Activated gamma-delta T cell (primary cell): ENCODE measurements around the gene LHCGR.

ENCODE experiments used
- DNase-seq: peaks from one replicate; lab custom pipeline; 2025; lab: John Stamatoyannopoulos, UW
- total RNA-seq, 2 donors: gene quantifications; one replicate each; lab custom pipeline; 2026; lab: John Stamatoyannopoulos, UW

The LHCGR gene
- 0 reads per million in 2 donors for total RNA-seq

DNA sequence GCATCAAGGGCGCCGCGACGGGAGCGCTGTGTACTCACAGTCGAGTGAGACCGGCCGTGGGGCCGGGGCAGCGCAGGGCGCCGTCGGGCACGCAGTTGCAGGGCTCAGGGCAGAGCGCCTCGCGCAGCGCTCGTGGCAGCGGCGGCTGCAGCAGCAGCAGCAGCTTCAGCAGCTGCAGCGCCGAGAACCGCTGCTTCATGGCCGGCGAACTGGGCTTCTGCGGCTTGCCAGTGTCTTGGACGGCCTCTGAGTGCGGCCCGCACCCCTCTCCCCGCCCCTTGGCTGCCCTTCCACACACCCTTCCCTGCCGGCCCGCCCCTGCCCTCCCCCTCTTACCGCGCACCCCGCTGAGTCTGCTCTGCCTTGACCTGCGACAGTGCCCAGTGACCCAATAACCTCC is at the start of gene LHCGR:
LHCGR (minus strand) TSS at position 252 of the 400 bp plus-strand sequence; CDS start at position 199, 53 bp downstream.
- DNase-seq = no peak

DNA sequence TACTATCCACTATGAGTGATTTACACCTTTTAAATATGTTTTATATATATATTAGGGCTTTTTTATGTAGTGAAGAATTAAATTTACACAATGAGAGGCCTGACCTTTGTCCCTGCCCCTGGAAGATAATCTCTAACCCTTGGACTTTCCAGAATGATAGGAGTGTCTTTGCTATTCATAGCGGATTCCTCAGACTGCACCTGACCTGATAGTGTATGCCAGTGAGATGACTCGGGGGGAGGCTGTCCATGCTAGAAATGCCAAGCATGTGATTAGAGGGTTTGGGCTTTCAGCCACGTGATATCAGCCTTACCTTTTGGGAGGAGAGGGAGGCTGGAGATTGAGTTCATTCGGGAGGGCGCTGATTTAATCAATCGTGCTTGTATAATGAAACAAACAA is 44.1 kb upstream of the LHCGR start:
- DNase-seq = no peak

DNA sequence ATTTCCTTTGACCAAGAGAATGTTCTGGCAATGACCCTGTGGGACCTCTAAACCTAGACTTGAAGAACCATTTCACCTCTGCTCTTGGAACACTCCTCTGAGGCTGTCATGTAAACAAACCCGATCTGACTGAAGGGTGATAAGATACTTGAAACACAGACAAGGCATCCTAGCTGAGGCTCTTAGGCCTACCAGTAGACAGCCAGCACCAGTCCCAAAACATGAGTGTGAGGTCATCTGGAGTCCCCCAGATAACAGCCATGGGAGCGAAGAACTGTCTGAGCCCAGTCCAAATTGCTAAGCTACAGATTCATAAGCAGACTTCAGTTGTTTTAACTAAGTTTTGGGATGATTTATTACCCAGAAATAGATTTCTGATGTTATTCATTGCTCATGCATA is 39.5 kb upstream of the LHCGR start:
- DNase-seq = no peak

DNA sequence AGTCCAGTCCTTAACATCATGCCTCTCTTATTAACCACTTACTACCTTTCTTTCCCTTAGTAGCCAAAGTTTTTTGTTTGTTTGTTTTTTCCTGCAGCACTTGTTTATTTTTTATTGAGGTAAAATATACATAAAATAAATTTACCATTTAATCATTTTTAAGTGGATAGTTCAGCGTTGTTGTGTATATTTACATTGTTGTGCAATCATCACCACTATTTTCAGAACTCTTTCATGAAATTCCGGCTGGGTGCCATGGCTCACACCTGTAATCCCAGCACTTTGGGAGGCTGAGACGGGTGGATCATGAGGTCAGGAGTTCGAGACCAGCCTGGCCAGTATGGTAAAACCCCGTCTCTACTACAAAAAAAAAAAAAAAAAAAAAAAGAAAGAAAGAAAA is 38.1 kb upstream of the LHCGR start:
- no peak for DNase-seq

DNA sequence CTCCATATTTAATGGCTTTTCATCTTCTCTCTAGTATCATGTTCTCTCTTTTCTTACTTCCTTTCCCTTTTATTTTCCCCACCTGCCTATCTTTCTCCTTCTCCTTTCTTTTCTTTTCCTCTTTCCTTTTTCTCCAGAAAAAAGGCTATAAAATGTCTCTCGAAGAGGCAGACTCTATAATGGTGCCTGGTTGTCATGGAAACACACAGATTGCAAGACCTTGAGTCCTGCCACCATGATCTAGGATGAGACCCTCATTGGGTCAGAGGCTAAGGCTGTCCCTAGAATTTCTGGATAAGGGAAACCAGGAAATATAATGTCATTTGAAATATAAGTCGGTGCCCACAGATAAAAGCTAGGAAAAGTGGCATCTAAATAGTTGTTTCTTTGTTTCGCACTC is 36.5 kb upstream of the LHCGR start:
- no peak for DNase-seq

DNA sequence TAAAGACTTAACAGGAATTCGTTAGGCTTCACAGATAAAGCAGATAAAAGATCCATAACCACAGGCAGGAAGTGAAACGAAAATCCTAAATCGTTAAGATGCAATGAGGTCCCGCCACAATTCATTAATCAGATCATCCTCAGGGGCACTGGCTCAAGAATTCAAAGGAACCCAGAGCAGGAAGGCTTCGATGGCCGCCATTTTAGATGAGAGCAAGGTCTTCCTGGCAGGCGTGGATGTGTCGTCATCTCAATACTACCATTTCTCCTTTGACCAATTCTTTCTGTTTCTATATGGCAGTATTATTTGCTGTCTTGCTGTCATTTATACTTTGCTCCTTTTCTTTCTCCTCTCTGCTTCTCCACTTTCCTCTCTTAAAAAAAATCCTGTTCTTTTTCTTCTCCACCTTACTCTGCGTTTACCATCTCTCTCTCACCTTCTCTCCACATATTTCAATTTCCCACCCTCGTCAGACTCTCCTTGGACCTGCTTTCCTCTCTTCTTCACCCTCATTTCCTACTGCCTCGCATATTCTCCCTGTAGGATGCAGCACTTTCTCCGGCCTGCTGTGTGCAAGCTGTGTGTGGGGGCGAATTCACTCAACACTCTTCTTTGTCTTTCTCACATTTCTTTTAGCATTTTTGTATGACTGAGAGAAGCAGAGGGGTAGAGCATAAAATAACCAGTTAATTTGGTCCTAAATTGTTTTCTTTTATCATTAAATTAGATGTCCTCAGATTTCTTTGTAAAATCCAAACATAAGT is 35.1 kb upstream of the LHCGR start:
- no peak for DNase-seq

DNA sequence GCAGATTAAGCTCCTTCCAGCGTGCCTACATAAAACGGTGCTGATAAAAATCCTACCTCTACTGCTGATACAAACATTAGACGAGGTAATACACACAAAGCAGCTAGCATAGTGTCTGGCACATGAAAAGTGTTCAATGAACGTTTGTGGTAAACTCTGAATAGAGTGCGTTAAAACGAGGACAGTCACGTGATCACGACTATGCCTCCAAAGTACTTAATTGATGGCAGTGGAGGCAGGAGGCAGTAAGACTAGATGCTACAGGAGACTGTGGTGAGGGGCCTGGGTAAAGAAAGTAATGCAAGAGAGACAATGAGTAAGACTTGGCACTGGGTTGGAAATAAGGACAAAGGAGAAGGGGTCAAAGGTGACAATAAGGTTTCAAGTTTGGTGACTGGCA is 32.1 kb upstream of the LHCGR start:
- no peak for DNase-seq

DNA sequence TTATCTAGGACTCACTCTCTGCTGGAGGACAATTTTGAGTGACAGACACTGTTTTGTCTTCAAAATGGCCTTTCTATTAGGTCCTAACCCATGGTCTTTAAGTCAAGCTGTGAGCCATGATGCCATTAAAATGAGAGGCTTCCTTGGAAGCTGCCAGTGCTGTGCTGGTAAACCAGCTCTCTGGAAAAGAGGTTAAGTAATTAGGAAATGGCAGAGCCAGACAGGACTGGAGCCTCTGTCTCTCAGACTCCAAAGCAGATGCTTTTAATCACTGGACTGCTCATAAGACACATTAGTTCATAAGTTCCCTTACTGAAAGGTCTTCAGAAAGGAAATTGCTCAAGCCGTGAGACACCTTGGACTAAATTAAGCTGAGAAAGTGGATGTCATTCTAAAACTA is 25.8 kb upstream of the LHCGR start:
- no peak for DNase-seq

DNA sequence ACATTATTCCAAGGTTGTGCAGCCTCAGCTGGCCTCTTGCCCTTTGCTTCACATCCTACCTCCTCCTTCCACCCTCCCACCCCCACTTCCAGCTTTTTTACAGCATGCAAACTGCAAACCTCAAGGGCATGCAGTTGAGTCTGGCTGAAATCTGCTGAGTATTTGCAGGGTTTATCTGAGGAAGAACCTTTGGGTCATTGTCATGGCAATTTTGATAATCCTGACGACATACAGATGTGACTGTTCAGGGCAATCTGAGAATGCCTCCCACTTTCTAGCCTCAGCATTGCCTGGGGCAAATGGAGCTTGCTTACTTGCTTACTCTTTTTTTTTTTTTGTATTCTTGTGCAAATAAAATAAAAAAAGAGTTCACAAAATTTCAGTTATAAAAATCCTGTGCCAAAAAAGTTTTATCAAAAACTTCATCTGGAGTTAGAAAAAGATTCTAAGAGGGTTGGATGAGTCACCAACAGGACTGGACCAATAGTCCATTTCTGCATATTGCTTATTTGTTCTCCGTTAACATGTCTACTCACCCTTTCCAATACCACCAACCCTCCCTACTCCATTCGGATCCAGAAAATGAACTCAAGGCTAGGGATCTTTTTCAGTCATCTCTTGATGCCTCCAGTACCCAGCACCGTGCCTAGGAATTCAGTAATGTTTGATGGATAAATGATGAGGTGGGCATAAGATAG is 23.6 kb upstream of the LHCGR start:
- DNase-seq = no peak

DNA sequence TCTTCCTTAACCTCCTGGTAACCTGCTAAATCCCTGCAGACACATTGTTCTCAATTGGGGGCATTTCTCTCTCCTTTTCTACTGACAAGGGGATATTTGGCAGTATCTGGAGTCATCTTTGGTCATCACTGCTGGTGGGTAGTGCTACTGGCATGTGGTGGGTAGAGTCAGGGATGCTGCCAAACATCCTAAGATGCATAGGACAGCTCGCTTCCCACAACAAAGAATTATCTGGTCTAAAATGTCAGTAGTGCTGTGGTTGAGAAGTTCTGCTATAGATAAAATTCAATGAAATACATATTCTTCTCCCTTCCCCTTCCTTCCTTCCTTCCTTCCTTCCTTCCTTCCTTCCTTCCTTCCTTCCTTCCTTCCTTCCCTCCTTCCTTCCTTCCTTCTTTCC is 18.7 kb upstream of the LHCGR start:
- no peak for DNase-seq

DNA sequence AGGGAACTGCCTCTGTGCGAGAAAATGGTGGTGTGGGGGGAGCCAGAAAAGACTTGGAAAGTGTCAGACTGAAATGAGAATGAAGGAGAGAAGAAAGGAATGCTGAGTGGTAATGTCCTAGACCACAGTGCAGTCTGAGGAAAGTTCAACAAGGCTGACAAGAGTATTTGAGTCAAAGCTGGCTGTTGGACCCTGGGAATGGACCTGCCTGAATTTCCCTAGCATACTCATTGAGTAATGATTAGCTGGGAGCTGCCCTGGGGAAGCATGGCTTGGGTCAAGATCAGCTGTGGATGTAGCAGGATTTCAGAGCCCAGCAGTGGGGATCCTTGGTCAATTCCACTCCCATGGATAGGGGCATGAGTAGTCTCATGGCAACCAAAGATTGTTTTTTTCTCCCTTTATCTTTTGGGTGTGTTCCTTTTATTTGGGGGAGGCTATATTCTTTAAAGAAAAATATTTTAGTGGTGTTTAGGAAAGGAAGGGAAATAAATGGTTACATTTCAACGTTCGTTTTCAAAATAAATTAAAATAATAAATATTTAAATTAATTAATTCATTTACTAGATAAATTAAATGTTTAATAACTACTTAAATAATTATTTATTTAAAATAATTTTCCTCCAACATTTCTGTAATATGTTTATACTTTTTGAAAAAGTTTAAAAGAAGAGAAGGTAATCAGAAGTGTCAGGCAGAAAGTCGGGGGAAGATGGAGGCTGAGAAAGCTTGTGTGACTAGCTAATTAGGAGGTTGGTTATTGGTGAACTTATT is 15.9 kb upstream of the LHCGR start:
- DNase-seq = no peak

DNA sequence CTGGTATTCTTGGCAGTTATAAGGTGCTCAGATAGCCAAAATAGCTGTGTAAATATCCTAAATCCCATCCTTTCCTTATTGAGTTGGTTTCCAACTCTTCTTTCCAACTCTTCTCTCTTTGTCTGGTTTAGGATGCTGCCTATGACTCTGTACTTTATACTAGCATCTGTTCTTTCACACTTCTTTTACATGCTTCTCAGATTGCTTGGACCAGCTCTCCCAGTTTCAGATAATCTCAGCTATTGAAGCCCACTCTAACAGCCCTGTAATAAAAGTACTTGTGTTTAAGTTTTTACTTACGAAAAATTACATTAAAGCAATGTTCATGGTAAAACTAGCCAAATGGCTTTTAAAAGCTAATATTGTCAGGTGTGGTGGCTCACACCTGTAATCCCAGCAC is 14.7 kb upstream of the LHCGR start:
- DNase-seq = no peak

DNA sequence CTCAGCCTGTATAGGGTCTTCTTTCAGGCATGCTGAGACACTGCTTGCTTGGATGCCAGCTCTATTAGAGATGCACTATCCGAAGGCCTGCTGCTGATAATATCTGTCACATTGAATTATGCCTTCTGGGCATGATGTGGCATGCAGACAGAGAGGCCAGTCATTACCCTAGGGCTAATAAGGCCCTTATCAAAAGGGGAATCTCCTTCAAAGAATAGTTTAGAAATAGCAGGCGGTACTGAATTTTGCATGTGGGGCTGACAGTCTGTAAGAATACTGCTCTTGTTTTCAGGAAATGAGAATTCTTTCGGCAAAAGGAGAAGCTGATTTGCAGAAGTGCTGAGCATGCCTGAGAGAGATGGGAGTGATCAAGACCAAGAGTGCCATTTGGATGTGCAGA is 13.1 kb upstream of the LHCGR start:
- no peak for DNase-seq

DNA sequence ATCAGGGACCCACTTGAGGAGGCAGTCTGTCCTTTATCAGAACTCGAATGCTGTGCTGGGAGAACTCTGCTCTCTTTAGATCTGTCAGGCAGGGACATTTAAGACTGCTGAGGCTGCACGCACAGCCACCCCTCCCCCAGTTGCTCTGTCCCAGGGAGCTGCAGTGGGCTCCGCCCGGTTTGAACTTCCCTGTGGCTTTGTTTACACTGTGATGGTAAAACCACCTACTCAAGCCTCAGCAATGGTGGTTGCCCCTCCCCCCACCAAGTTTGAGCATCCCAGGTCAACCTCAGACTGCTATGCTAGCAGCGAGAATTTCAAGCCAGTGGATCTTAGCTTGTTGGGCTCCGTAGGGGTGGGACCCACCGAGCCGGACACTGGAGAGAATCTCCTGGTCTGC is 11.8 kb upstream of the LHCGR start:
- DNase-seq = no peak

DNA sequence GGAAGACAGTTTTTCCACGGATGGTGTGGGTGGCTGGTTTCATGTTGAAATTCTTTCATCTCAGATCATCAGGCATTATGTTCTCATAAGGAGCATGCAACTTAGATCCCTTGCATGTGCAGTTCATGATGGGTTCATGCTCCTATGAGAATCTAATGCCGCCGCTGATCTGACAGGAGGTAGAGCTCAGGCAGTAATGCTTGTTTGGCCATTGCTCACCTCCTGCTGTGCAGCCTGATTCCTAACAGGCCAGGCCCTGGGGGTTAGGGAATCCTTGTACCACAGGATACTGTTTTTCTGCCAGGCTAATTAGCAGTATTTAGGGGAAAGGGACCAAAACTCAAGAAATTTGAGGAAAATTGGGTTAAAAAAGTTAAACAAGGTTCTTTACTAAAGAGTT is 5.3 kb upstream of the LHCGR start:
- no peak for DNase-seq

DNA sequence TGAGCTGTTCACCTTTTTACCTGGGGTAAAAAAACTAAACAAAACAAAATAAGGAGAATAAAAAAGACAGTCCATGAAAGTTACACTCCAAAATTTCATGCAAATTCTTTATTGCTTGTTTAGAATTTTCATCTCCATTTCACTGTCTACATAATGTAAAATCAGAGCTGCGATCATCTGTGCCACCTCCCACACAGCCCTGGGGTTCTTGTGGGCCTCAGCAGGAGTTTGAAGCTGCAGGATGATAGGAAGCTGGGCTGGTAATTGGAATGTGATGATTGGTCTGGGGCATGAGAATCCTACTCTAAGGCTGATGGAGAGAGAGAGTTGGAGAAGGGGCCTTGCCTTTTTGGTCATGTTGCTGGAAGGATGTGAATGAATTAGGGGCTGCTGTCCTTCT is 4.2 kb upstream of the LHCGR start:
- no peak for DNase-seq

DNA sequence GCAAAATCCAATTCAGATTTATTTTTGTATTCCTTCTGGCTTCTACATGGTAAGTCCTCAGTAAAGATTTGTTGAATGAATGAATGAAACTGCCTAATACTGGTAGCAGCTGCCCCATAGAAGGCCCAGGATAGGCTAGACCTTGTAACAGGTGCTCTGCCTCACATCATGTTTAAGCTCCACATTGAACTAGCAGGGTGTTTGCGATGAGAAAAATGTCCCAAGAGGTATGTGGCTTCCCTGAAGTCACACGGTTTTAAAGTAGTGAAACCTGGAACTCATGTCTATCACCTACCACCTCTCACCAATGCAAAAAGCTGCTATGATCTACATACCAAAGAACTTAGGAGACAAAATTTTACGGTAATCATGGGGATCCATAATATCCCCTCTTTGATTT is 765 bp upstream of the LHCGR start:
- no peak for DNase-seq

DNA sequence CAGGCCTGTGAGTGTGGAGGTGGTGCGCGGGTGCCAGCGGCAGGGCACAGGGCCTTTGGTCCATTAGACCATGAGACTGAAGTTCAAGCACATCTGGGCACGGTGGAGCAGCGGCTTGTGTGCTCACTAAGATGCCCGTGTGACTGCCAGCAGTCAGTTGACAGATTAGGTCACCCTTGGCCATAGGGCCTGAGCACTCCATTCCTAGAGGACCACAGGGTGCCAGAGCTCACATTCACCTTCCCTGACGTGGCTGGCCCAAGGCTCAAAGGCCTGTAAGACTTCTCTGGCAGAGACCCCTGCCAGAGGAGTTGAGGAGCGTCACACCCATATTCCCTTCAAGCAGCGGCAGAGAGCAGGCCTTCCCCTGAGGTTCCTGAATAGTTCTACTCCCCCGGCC is 650 bp downstream of the LHCGR start:
- DNase-seq = no peak

DNA sequence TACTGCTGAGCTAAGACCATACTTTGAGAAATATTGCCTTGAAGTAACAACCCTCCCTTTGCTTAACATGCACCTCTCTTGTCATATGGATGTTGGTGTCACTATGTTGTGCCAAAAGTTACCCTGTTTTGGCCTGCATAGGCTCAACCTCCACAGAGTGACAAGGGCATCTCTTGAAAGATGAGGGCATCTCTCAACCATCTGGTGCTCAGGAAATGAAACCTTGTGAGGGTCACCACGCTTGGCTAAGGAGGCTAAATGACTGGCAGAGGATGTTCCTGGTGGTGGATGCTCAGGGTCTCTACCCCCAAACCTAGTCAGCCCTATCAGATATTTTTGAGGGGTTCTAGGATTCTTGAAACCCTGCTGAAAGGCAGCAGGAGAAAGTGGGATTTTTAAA is 2.3 kb downstream of the LHCGR start:
- no peak for DNase-seq

DNA sequence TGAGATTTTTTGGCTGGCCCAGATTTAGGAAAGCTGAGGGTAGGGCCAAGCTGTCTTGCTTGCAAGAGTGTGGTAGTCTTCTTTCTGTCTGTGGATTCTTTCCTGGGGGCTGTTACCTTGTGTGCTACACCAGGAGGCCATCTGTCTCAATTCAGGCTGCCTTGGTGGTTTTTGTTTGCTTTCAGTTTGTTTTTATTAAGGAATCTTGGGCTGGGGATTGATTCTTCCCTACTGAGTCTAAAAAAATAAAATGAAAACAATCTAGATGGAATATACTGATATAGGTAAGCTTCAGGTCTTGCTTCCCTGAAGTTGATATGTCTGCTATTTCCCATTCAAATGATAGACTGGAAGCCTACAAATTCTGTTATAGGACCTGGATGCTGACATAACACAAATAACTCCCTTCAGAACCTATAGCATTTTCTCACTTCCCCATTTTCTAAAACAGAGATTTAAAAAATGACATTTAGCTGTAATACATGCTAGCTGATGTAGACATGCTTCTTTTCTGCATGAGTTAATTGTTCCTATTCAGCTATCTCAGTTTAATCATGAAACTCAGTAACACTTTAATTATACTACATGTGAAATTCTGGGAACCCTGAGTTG is 5.3 kb downstream of the LHCGR start:
- DNase-seq = no peak

DNA sequence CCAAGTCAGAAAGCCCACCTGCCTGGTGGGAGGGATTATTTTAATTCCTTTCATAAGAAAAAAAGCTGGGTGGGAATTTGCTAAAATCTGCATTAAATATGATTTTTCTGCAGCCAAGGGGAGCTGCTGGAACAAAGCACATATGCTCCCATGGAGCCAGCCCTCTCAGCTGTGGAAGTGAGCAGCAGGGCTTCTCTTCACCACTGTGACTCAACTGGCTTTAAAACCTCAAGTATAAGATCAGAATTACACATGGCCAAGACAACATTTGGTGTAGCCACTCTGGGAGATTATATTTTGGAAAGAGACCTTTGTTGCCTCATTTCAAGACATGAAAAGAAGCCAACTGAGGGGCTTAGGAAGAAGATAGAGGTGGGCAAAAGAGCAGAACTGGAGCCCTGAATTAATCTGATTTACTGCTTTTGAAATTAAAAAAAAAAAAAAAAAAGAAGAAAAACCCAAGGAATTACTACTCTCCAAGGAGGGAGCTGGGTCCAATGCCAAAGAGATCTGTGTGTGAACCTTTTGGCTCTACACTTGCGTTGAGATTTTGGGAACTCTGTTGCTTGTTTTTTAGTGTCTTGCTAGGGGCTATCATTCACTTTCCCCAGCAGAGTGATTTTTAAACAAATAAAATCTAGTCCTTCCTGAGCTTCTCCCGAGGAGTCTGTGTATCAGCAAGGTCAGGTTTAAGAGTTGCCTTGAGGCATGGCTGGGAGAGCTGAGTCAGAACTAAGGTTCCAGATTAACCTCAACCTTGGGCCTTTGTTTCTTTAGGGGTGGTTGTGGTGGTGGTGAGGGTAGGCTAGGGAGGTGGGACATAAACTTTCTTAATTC is 6.0 kb downstream of the LHCGR start:
- no peak for DNase-seq

DNA sequence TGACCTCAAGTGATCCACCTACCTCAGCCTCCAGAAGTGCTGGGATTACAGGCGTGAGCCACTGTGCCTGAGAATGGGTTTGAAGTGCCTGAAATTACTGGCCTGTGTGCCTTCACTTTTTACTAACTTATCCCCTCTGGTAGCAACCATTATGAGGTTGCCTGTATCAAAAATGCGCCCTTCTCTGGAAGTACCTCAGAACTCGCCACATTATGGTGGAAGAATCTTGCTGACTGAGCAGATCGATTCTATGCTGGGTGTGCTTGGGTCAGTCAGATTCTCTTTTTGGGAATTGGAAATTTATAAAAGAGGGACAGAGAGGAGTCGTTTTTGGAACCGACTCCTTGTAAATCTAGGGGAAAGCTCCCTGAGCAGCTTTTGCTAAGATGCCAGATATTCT is 8.2 kb downstream of the LHCGR start:
- DNase-seq = no peak
